Measurements from ENCODE around the gene VEGFA.

The VEGFA gene

GRCh38 chr6:43778976-43779851 is 9.2 kb downstream of the VEGFA start:
- H3K9me3 Mint-ChIP-seq = no peaks in the 10 kb centered on the region
- peaks cover 23% of the 10 kb centered on the region for H3K36me3 Mint-ChIP-seq (ENCODE audit: low read depth)
- H3K4me3 Mint-ChIP-seq = no peak overlapping the region
- H3K27me3 Mint-ChIP-seq (ENCODE audit: low read depth) = no peaks in the 10 kb centered on the region
- H3K4me1 Mint-ChIP-seq (ENCODE audit: low read depth) = peaks cover 28% of the 10 kb centered on the region
- no peak overlapping the region for H3K27ac Mint-ChIP-seq

DNA sequence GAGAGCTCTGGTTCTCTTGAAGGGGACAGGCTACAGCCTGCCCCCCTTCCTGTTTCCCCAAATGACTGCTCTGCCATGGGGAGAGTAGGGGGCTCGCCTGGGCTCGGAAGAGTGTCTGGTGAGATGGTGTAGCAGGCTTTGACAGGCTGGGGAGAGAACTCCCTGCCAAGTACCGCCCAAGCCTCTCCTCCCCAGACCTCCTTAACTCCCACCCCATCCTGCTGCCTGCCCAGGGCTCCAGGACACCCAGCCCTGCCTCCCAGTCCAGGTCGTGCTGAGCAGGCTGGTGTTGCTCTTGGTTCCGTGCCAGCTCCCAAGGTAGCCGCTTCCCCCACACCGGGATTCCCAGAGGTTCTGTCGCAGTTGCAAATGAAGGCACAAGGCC is 9.8 kb downstream of the VEGFA start:
- H3K4me1 Mint-ChIP-seq (ENCODE audit: low read depth) = peaks cover 22% of the 10 kb centered on the region
- H3K36me3 Mint-ChIP-seq (ENCODE audit: low read depth) = peaks cover 28% of the 10 kb centered on the region
- H3K4me3 Mint-ChIP-seq = no peak overlapping the region
- no peak overlapping the region for H3K27ac Mint-ChIP-seq
- no peaks in the 10 kb centered on the region for H3K9me3 Mint-ChIP-seq
- no peaks in the 10 kb centered on the region for H3K27me3 Mint-ChIP-seq (ENCODE audit: low read depth)

- peaks cover 29% of the 10 kb centered on the region for H3K36me3 Mint-ChIP-seq (ENCODE audit: low read depth)
- no peaks in the 10 kb centered on the region for H3K9me3 Mint-ChIP-seq
- peaks cover 17% of the 10 kb centered on the region for H3K4me1 Mint-ChIP-seq (ENCODE audit: low read depth)
- no peak overlapping the region for H3K4me3 Mint-ChIP-seq
- H3K27me3 Mint-ChIP-seq (ENCODE audit: low read depth) = no peaks in the 10 kb centered on the region
- no peak overlapping the region for H3K27ac Mint-ChIP-seq
These were observed 10.3 kb downstream of the VEGFA start for GRCh38 chr6:43780293-43780692.

- peaks cover 33% of the 10 kb centered on the region for H3K36me3 Mint-ChIP-seq (ENCODE audit: low read depth)
- H3K27me3 Mint-ChIP-seq (ENCODE audit: low read depth) = no peaks in the 10 kb centered on the region
- peaks cover 9% of the 10 kb centered on the region for H3K4me1 Mint-ChIP-seq (ENCODE audit: low read depth)
- no peak overlapping the region for H3K4me3 Mint-ChIP-seq
- H3K9me3 Mint-ChIP-seq = no peaks in the 10 kb centered on the region
- H3K27ac Mint-ChIP-seq = no peak overlapping the region
These were observed 11.2 kb downstream of the VEGFA start for GRCh38 chr6:43780941-43781928.

DNA sequence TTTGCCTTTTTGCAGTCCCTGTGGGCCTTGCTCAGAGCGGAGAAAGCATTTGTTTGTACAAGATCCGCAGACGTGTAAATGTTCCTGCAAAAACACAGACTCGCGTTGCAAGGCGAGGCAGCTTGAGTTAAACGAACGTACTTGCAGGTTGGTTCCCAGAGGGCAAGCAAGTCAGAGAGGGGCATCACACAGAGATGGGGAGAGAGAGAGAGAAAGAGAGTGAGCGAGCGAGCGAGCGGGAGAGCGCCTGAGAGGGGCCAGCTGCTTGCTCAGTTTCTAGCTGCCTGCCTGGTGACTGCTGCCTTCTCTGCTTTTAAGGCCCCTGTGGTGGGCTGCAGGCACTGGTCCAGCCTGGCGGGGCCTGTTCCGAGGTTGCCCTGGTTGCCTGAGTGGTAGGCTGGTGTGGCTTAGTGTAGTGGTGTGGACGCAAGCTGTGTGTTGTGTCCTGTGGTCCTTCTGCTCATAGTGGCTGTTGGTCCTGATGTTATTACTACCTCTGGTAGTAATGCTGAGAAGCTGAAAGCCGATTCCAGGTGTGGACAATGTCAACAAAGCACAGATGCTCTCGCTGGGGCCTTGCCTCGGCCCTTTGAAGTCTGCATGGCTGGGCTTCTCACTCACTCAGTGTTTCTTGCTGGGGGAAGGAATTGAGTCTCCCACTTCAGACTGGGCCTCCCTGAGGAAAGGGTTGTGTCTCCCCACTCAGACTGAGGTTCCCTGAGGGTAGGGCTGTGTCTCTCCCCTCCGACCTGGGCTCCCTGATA is 12.1 kb downstream of the VEGFA start:
- Mint-ChIP-seq H3K4me3 (no peak overlapping the region), H3K9me3 (no peaks in the 10 kb centered on the region), H3K27ac (no peak overlapping the region)

DNA sequence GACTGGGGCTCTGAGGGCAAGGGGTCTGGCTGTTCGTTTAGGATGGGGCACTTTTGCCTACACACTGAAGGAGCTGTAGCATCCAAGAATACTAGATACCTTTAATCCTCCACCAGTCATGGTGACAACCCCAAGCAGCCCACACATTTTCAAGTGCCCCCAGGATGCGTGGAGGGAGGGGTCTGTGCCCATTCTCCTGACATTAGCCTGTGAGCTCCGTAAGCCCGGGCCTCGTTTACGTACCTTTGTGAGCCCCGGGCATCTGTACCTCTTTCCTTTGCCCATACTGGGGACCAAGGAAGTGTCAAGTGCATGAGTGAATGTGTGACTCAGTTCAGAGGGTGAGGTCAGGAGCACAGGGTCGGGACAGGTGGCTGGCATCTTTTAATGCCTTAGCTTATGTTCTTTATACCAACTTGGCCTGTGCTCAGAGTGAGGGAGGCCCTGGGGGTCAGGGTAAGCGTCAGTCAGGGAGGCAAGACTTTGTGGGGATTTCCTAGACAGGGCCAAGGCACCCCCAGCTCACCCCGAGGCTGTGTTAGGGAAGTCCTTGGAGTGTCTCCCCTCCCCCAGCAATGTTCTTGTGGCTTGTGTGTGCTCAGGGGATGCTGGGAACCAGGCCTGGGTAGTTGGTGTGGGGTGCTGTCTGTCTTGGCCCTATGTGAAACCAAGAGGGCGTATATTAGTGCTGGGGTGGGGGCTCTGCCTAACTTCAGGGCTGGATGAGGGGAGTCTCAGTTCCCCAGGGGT is 12.9 kb downstream of the VEGFA start:
- Mint-ChIP-seq H3K4me3 (no peak overlapping the region), H3K4me1 (ENCODE audit: low read depth) (peaks cover 5% of the 10 kb centered on the region), H3K27me3 (ENCODE audit: low read depth) (no peaks in the 10 kb centered on the region), H3K27ac (peak overlapping the region; percentile 68), H3K9me3 (no peaks in the 10 kb centered on the region), H3K36me3 (ENCODE audit: low read depth) (peaks cover 28% of the 10 kb centered on the region)

More for the DNA sequence above, 12.1 kb downstream of the VEGFA start:
- H3K27me3 Mint-ChIP-seq (ENCODE audit: low read depth) = no peaks in the 10 kb centered on the region
- peaks cover 5% of the 10 kb centered on the region for H3K4me1 Mint-ChIP-seq (ENCODE audit: low read depth)
- H3K36me3 Mint-ChIP-seq (ENCODE audit: low read depth) = peaks cover 28% of the 10 kb centered on the region

DNA sequence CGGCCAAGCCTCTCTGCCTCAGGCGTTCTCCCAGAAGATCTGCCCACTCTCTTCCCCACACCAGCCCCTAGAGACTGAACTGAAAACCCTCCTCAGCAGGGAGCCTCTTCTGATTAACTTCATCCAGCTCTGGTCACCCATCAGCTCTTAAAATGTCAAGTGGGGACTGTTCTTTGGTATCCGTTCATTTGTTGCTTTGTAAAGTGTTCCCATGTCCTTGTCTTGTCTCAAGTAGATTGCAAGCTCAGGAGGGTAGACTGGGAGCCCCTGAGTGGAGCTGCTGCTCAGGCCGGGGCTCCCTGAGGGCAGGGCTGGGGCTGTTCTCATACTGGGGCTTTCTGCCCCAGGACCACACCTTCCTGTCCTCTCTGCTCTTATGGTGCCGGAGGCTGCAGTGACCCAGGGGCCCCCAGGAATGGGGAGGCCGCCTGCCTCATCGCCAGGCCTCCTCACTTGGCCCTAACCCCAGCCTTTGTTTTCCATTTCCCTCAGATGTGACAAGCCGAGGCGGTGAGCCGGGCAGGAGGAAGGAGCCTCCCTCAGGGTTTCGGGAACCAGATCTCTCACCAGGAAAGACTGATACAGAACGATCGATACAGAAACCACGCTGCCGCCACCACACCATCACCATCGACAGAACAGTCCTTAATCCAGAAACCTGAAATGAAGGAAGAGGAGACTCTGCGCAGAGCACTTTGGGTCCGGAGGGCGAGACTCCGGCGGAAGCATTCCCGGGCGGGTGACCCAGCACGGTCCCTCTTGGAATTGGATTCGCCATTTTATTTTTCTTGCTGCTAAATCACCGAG is 14.2 kb downstream of the VEGFA start:
- Mint-ChIP-seq H3K36me3 (ENCODE audit: low read depth) (peaks cover 18% of the 10 kb centered on the region), H3K27me3 (ENCODE audit: low read depth) (no peaks in the 10 kb centered on the region), H3K4me1 (ENCODE audit: low read depth) (peaks cover 5% of the 10 kb centered on the region), H3K4me3 (no peak overlapping the region), H3K9me3 (no peaks in the 10 kb centered on the region), H3K27ac (no peak overlapping the region)

GRCh38 chr6:43785220-43785752 is 15.3 kb downstream of the VEGFA start:
- Mint-ChIP-seq H3K27ac (no peak overlapping the region), H3K4me1 (ENCODE audit: low read depth) (peaks cover 5% of the 10 kb centered on the region), H3K9me3 (no peaks in the 10 kb centered on the region), H3K27me3 (ENCODE audit: low read depth) (no peaks in the 10 kb centered on the region), H3K4me3 (no peak overlapping the region), H3K36me3 (ENCODE audit: low read depth) (peaks cover 17% of the 10 kb centered on the region)

DNA sequence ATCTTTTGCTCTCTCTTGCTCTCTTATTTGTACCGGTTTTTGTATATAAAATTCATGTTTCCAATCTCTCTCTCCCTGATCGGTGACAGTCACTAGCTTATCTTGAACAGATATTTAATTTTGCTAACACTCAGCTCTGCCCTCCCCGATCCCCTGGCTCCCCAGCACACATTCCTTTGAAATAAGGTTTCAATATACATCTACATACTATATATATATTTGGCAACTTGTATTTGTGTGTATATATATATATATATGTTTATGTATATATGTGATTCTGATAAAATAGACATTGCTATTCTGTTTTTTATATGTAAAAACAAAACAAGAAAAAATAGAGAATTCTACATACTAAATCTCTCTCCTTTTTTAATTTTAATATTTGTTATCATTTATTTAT is 15.9 kb downstream of the VEGFA start:
- Mint-ChIP-seq H3K4me1 (ENCODE audit: low read depth) (peaks cover 5% of the 10 kb centered on the region), H3K27me3 (ENCODE audit: low read depth) (no peaks in the 10 kb centered on the region), H3K4me3 (no peak overlapping the region), H3K36me3 (ENCODE audit: low read depth) (peaks cover 17% of the 10 kb centered on the region), H3K27ac (no peak overlapping the region), H3K9me3 (no peaks in the 10 kb centered on the region)

- Mint-ChIP-seq H3K27me3 (ENCODE audit: low read depth) (no peaks in the 10 kb centered on the region), H3K27ac (no peak overlapping the region), H3K36me3 (ENCODE audit: low read depth) (peaks cover 16% of the 10 kb centered on the region), H3K9me3 (no peaks in the 10 kb centered on the region), H3K4me3 (no peak overlapping the region), H3K4me1 (ENCODE audit: low read depth) (peaks cover 3% of the 10 kb centered on the region)
These were observed 16.8 kb downstream of the VEGFA start for GRCh38 chr6:43786664-43787329.

- H3K27me3 Mint-ChIP-seq (ENCODE audit: low read depth) = no peaks in the 10 kb centered on the region
- no peaks in the 10 kb centered on the region for H3K4me1 Mint-ChIP-seq (ENCODE audit: low read depth)
- no peak overlapping the region for H3K27ac Mint-ChIP-seq
- peaks cover 14% of the 10 kb centered on the region for H3K36me3 Mint-ChIP-seq (ENCODE audit: low read depth)
- H3K4me3 Mint-ChIP-seq = no peak overlapping the region
- H3K9me3 Mint-ChIP-seq = no peaks in the 10 kb centered on the region
These were observed 18.3 kb downstream of the VEGFA start for GRCh38 chr6:43788301-43788700.

GRCh38 chr6:43789447-43789846 is 19.4 kb downstream of the VEGFA start:
- Mint-ChIP-seq H3K27ac (no peak overlapping the region), H3K4me1 (ENCODE audit: low read depth) (no peaks in the 10 kb centered on the region), H3K27me3 (ENCODE audit: low read depth) (no peaks in the 10 kb centered on the region), H3K36me3 (ENCODE audit: low read depth) (peaks cover 7% of the 10 kb centered on the region), H3K9me3 (no peaks in the 10 kb centered on the region), H3K4me3 (no peak overlapping the region)

All from T-helper 1 cell treated with Interleukin-12 subunit alpha and Interleukin-12 subunit beta and Interleukin-4 antibody, amounts not matched to agents 30 μg/mL and 1 μg/mL, for 36 hours (primary cell).